Mammary epithelial cell (primary cell): ENCODE results near the gene CDK5R2.

Experiments used
- EZH2 ChIP-seq: IDR thresholded peaks from 2 replicates; pipeline ENCODE4 v1.6.1; 2012; ENCODE audit warnings: low read length, inconsistent platforms, borderline replicate concordance
- TF ChIP-seq, protein P1 (sequence below), 2 donors: IDR thresholded peaks in 1 of 2; conservative IDR thresholded peaks in 1 of 2; 2 replicates each; pipeline ENCODE4 v1.5.1; 2011 to 2012; ENCODE audit warnings: inconsistent platforms in 2 of 2, low read length in 2 of 2, mild to moderate bottlenecking in 2 of 2, control low read depth in 1 of 2, low read depth in 1 of 2; ENCODE audit not compliant: insufficient read depth in 1 of 2; ENCODE audit errors: extremely low read depth in 1 of 2

DNA sequence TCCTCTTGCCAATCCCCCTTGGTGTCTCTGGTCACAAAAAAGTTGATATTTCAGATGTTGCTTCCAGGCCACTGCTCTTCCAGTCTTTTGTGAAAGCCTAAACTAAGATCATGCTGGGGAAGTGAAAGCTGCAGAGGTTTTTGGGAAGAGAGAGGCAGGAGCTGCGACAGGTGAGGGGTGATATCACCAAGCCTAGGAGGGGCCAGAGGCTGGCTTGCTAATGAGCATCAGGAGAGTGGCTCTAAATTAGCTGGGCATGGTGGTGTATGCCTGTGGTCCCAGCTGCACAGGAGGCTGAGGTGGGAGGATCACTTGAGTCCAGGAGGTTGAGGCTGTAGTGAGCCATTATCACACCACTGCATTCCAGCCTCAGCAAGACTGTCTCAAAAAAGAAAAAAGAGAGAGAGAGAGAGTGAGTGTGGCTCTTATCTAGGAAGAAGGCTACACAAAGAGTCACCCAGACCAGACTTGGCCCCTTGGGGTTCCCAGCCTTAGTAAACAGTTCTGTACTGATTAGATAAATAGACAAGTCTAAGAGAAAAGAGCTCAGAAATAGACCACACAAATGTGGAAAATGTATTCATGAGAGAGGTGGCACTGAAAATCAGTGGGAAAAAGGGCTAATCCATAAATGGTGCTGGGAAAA lies 14.6 kb upstream of the CDK5R2 start:
- TF ChIP-seq, protein P1, sequence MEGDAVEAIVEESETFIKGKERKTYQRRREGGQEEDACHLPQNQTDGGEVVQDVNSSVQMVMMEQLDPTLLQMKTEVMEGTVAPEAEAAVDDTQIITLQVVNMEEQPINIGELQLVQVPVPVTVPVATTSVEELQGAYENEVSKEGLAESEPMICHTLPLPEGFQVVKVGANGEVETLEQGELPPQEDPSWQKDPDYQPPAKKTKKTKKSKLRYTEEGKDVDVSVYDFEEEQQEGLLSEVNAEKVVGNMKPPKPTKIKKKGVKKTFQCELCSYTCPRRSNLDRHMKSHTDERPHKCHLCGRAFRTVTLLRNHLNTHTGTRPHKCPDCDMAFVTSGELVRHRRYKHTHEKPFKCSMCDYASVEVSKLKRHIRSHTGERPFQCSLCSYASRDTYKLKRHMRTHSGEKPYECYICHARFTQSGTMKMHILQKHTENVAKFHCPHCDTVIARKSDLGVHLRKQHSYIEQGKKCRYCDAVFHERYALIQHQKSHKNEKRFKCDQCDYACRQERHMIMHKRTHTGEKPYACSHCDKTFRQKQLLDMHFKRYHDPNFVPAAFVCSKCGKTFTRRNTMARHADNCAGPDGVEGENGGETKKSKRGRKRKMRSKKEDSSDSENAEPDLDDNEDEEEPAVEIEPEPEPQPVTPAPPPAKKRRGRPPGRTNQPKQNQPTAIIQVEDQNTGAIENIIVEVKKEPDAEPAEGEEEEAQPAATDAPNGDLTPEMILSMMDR (conservative IDR thresholded peaks at IDR 0.05 in 1 of 2, IDR thresholded peaks at IDR 0.05 in 1 of 2; ENCODE audit: extremely low read depth in 1 of 2, insufficient read depth in 1 of 2, low read depth in 1 of 2, low read length in 2 of 2): no peak
- no peak for TF ChIP-seq EZH2
